ENCODE results near the gene ABCB10.

ABCB10 gene

GRCh38 chr1:229495782-229496181 lies 62.7 kb downstream of the ABCB10 start:
- H2BK120ac ChIP-seq (ENCODE audit: low read depth, low read length) = no peak overlapping the region
- no peak overlapping the region for H2BK5ac ChIP-seq (ENCODE audit: low read length)
- no peak overlapping the region for H2AK5ac ChIP-seq (ENCODE audit: low read length)
- no peak overlapping the region for H3K27ac ChIP-seq (ENCODE audit: low read depth, low read length)
- WGBS (ENCODE audit: extremely low coverage, insufficient coverage, low lambda C conversion rate) = no CpG with 5 or more reads among the region's 2 CpGs
- H3K4me1 ChIP-seq (ENCODE audit: control insufficient read depth, low read depth, low read length) = no peaks in the 10 kb centered on the region
- H3K4me3 ChIP-seq (ENCODE audit: low read length) = no peak overlapping the region
- no peak overlapping the region for H3K4ac ChIP-seq (ENCODE audit: low read depth, low read length)
- no peak overlapping the region for H3K9ac ChIP-seq (ENCODE audit: low read length)
- H3K4me2 ChIP-seq (ENCODE audit: low read length) = no peak overlapping the region
- no peak overlapping the region for H3K56ac ChIP-seq (ENCODE audit: low read length)
- H4K8ac ChIP-seq (ENCODE audit: low read depth, low read length) = no peak overlapping the region
- no peak overlapping the region for H2BK15ac ChIP-seq (replicated peaks; ENCODE audit: low read depth)
- H3K36me3 ChIP-seq (ENCODE audit: control insufficient read depth, insufficient read depth, low read length) = peaks cover 3% of the 10 kb centered on the region
- no peak for DNase-seq
- no peak overlapping the region for H4K5ac ChIP-seq (ENCODE audit: low read length)
- H3K79me1 ChIP-seq (ENCODE audit: low read length) = no peaks in the 10 kb centered on the region
- H3K79me2 ChIP-seq (ENCODE audit: control insufficient read depth, insufficient read depth, low read length) = no peaks in the 10 kb centered on the region
- no peak overlapping the region for H3K18ac ChIP-seq (ENCODE audit: low read length)
- H3K23ac ChIP-seq (ENCODE audit: low read length) = no peak overlapping the region
- no peaks in the 10 kb centered on the region for H3K27me3 ChIP-seq (ENCODE audit: insufficient read depth, low read length, poor library complexity)

DNA sequence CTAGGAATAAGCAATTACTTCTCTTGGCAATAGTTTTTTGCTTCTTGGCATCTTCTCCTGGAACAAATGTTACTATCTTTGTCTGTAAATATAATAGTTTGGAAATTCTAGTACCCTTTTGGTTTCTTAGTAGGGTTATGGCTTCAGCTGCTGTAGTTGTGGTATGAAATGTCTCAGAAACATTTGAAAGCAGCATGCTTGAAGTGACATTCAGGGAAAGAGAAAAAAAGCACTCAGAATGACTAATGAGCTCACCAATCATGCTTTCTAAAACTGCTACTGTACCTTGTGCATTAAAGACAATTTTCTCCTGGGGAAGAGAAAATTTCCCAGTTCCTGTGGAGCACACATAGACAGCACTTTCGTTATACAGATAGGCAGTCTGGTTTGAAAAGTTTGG lies 71.3 kb downstream of the ABCB10 start:
- no peak overlapping the region for H3K4me2 ChIP-seq (ENCODE audit: low read length)
- no peak overlapping the region for H3K23ac ChIP-seq (ENCODE audit: low read length)
- H4K5ac ChIP-seq (ENCODE audit: low read length) = no peak overlapping the region
- no peaks in the 10 kb centered on the region for H3K27me3 ChIP-seq (ENCODE audit: insufficient read depth, low read length, poor library complexity)
- no peak overlapping the region for H2BK120ac ChIP-seq (ENCODE audit: low read depth, low read length)
- no peak overlapping the region for H3K4me3 ChIP-seq (ENCODE audit: low read length)
- H4K8ac ChIP-seq (ENCODE audit: low read depth, low read length) = no peak overlapping the region
- no peak overlapping the region for H3K27ac ChIP-seq (ENCODE audit: low read depth, low read length)
- no peaks in the 10 kb centered on the region for H3K4me1 ChIP-seq (ENCODE audit: control insufficient read depth, low read depth, low read length)
- H3K56ac ChIP-seq (ENCODE audit: low read length) = no peak overlapping the region
- no peak overlapping the region for H2BK5ac ChIP-seq (ENCODE audit: low read length)
- H3K79me2 ChIP-seq (ENCODE audit: control insufficient read depth, insufficient read depth, low read length) = no peaks in the 10 kb centered on the region
- H3K79me1 ChIP-seq (ENCODE audit: low read length) = no peaks in the 10 kb centered on the region
- WGBS (ENCODE audit: extremely low coverage, insufficient coverage, low lambda C conversion rate) = no CpG with 5 or more reads among the region's 1 CpG
- H2BK15ac ChIP-seq (replicated peaks; ENCODE audit: low read depth) = no peak overlapping the region
- H3K36me3 ChIP-seq (ENCODE audit: control insufficient read depth, insufficient read depth, low read length) = peaks cover 5% of the 10 kb centered on the region
- no peak overlapping the region for H2AK5ac ChIP-seq (ENCODE audit: low read length)
- H3K4ac ChIP-seq (ENCODE audit: low read depth, low read length) = no peak overlapping the region
- no peak overlapping the region for H3K18ac ChIP-seq (ENCODE audit: low read length)
- DNase-seq = no peak
- H3K9ac ChIP-seq (ENCODE audit: low read length) = no peak overlapping the region

DNA sequence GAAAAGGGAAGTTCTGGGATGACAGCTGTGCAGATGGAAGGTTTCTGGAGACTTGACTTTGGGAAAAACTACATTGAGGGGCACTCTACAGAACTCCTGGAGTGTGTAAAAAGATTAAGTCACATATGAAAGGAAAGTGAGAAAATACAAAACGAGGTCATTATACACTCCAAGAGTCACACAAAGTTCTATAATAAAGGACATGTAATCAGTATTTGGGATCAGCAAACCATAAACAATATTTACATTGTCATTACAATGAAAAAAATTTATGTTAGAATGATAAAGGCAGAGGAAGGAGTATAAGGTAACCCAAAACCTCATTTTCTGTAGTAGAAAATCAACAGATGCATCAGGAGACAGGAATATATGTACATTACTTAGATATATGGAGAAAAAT lies 73.2 kb downstream of the ABCB10 start:
- H3K4ac ChIP-seq (ENCODE audit: low read depth, low read length) = no peak overlapping the region
- no peak overlapping the region for H3K23ac ChIP-seq (ENCODE audit: low read length)
- H3K4me3 ChIP-seq (ENCODE audit: low read length) = no peak overlapping the region
- no peaks in the 10 kb centered on the region for H3K27me3 ChIP-seq (ENCODE audit: insufficient read depth, low read length, poor library complexity)
- H3K4me1 ChIP-seq (ENCODE audit: control insufficient read depth, low read depth, low read length) = no peaks in the 10 kb centered on the region
- no peak overlapping the region for H3K18ac ChIP-seq (ENCODE audit: low read length)
- H4K5ac ChIP-seq (ENCODE audit: low read length) = no peak overlapping the region
- H3K56ac ChIP-seq (ENCODE audit: low read length) = no peak overlapping the region
- WGBS (ENCODE audit: extremely low coverage, insufficient coverage, low lambda C conversion rate) = no CpG with 5 or more reads among the region's 1 CpG
- no peaks in the 10 kb centered on the region for H3K79me2 ChIP-seq (ENCODE audit: control insufficient read depth, insufficient read depth, low read length)
- H3K9ac ChIP-seq (ENCODE audit: low read length) = no peak overlapping the region
- no peaks in the 10 kb centered on the region for H3K79me1 ChIP-seq (ENCODE audit: low read length)
- no peak overlapping the region for H4K8ac ChIP-seq (ENCODE audit: low read depth, low read length)
- DNase-seq = no peak
- no peak overlapping the region for H2BK120ac ChIP-seq (ENCODE audit: low read depth, low read length)
- H2BK15ac ChIP-seq (replicated peaks; ENCODE audit: low read depth) = no peak overlapping the region
- no peak overlapping the region for H2BK5ac ChIP-seq (ENCODE audit: low read length)
- no peak overlapping the region for H3K27ac ChIP-seq (ENCODE audit: low read depth, low read length)
- H3K36me3 ChIP-seq (ENCODE audit: control insufficient read depth, insufficient read depth, low read length) = peaks cover 5% of the 10 kb centered on the region
- no peak overlapping the region for H2AK5ac ChIP-seq (ENCODE audit: low read length)
- H3K4me2 ChIP-seq (ENCODE audit: low read length) = no peak overlapping the region

- DNase-seq = no peak
- Histone ChIP-seq H3K4me3 (ENCODE audit: low read length) (no peak overlapping the region), H3K4me2 (ENCODE audit: low read length) (no peak overlapping the region), H3K56ac (ENCODE audit: low read length) (no peak overlapping the region), H2AK5ac (ENCODE audit: low read length) (no peak overlapping the region), H3K9ac (ENCODE audit: low read length) (no peak overlapping the region), H4K5ac (ENCODE audit: low read length) (no peak overlapping the region), H3K79me2 (ENCODE audit: control insufficient read depth, insufficient read depth, low read length) (no peaks in the 10 kb centered on the region), H3K27ac (ENCODE audit: low read depth, low read length) (no peak overlapping the region), H3K36me3 (ENCODE audit: control insufficient read depth, insufficient read depth, low read length) (peaks cover 3% of the 10 kb centered on the region), H3K27me3 (ENCODE audit: insufficient read depth, low read length, poor library complexity) (no peaks in the 10 kb centered on the region), H3K4ac (ENCODE audit: low read depth, low read length) (no peak overlapping the region), H3K4me1 (ENCODE audit: control insufficient read depth, low read depth, low read length) (no peaks in the 10 kb centered on the region), H2BK15ac (replicated peaks; ENCODE audit: low read depth) (no peak overlapping the region), H3K79me1 (ENCODE audit: low read length) (no peaks in the 10 kb centered on the region), H4K8ac (ENCODE audit: low read depth, low read length) (no peak overlapping the region), H2BK120ac (ENCODE audit: low read depth, low read length) (no peak overlapping the region), H2BK5ac (ENCODE audit: low read length) (no peak overlapping the region), H3K23ac (ENCODE audit: low read length) (no peak overlapping the region), H3K18ac (ENCODE audit: low read length) (no peak overlapping the region)
- WGBS (ENCODE audit: extremely low coverage, insufficient coverage, low lambda C conversion rate) = no CpG with 5 or more reads among the region's 5 CpGs
Observed at GRCh38 chr1:229482511-229482910, 76.0 kb downstream of the ABCB10 start.

DNA sequence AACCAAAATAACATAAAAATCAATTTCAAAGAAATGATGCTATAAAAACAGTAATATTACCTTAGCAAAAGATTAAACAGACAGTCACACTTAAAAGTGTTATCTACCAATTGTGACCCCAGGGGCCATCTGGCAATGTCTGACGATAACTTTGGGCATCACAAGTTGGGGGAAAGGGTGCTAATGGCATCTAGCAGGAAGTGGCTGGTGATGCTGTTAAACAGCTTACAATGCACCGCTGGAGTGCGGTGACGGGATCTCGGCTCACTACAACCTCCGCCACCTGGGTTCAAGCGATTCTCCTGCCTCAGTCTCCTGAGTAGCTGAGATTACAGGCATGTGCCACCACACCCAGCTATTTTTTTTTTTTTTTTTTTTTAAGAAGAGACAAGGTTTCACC lies 78.0 kb downstream of the ABCB10 start:
- Histone ChIP-seq H3K23ac (ENCODE audit: low read length) (no peak overlapping the region), H3K4ac (ENCODE audit: low read depth, low read length) (no peak overlapping the region), H3K27me3 (ENCODE audit: insufficient read depth, low read length, poor library complexity) (no peaks in the 10 kb centered on the region), H3K4me2 (ENCODE audit: low read length) (no peak overlapping the region), H3K56ac (ENCODE audit: low read length) (no peak overlapping the region), H3K18ac (ENCODE audit: low read length) (no peak overlapping the region), H4K8ac (ENCODE audit: low read depth, low read length) (no peak overlapping the region), H3K79me1 (ENCODE audit: low read length) (no peaks in the 10 kb centered on the region), H2BK5ac (ENCODE audit: low read length) (no peak overlapping the region), H3K27ac (ENCODE audit: low read depth, low read length) (no peak overlapping the region), H3K79me2 (ENCODE audit: control insufficient read depth, insufficient read depth, low read length) (no peaks in the 10 kb centered on the region), H4K5ac (ENCODE audit: low read length) (no peak overlapping the region), H3K36me3 (ENCODE audit: control insufficient read depth, insufficient read depth, low read length) (peaks cover 3% of the 10 kb centered on the region), H3K4me3 (ENCODE audit: low read length) (no peak overlapping the region), H2BK120ac (ENCODE audit: low read depth, low read length) (no peak overlapping the region), H2BK15ac (replicated peaks; ENCODE audit: low read depth) (no peak overlapping the region), H3K4me1 (ENCODE audit: control insufficient read depth, low read depth, low read length) (no peaks in the 10 kb centered on the region), H2AK5ac (ENCODE audit: low read length) (no peak overlapping the region), H3K9ac (ENCODE audit: low read length) (no peak overlapping the region)
- WGBS (ENCODE audit: extremely low coverage, insufficient coverage, low lambda C conversion rate) = no CpG with 5 or more reads among the region's 7 CpGs
- peak; percentile 44 for DNase-seq

- H3K18ac ChIP-seq (ENCODE audit: low read length) = no peak overlapping the region
- H2AK5ac ChIP-seq (ENCODE audit: low read length) = no peak overlapping the region
- H3K27ac ChIP-seq (ENCODE audit: low read depth, low read length) = no peak overlapping the region
- no peak overlapping the region for H3K23ac ChIP-seq (ENCODE audit: low read length)
- H3K9ac ChIP-seq (ENCODE audit: low read length) = no peak overlapping the region
- no peak overlapping the region for H2BK15ac ChIP-seq (replicated peaks; ENCODE audit: low read depth)
- no peak overlapping the region for H3K4me3 ChIP-seq (ENCODE audit: low read length)
- no peak overlapping the region for H3K56ac ChIP-seq (ENCODE audit: low read length)
- no peaks in the 10 kb centered on the region for H3K4me1 ChIP-seq (ENCODE audit: control insufficient read depth, low read depth, low read length)
- H3K4me2 ChIP-seq (ENCODE audit: low read length) = no peak overlapping the region
- H4K8ac ChIP-seq (ENCODE audit: low read depth, low read length) = no peak overlapping the region
- no peaks in the 10 kb centered on the region for H3K79me1 ChIP-seq (ENCODE audit: low read length)
- no peaks in the 10 kb centered on the region for H3K79me2 ChIP-seq (ENCODE audit: control insufficient read depth, insufficient read depth, low read length)
- no peaks in the 10 kb centered on the region for H3K27me3 ChIP-seq (ENCODE audit: insufficient read depth, low read length, poor library complexity)
- H3K36me3 ChIP-seq (ENCODE audit: control insufficient read depth, insufficient read depth, low read length) = peaks cover 3% of the 10 kb centered on the region
- no peak overlapping the region for H3K4ac ChIP-seq (ENCODE audit: low read depth, low read length)
- H2BK120ac ChIP-seq (ENCODE audit: low read depth, low read length) = no peak overlapping the region
- WGBS (ENCODE audit: extremely low coverage, insufficient coverage, low lambda C conversion rate) = no CpG with 5 or more reads among the region's 10 CpGs
- H2BK5ac ChIP-seq (ENCODE audit: low read length) = no peak overlapping the region
- no peak overlapping the region for H4K5ac ChIP-seq (ENCODE audit: low read length)
- DNase-seq = peak; percentile 66
Observed at GRCh38 chr1:229479660-229480399, 78.7 kb downstream of the ABCB10 start.
